Measurements from ENCODE around the gene CHCHD3.
A peak's percentile ranks its signal among the peaks of the same experiment; 100 is the strongest.

CHCHD3 gene

DNA sequence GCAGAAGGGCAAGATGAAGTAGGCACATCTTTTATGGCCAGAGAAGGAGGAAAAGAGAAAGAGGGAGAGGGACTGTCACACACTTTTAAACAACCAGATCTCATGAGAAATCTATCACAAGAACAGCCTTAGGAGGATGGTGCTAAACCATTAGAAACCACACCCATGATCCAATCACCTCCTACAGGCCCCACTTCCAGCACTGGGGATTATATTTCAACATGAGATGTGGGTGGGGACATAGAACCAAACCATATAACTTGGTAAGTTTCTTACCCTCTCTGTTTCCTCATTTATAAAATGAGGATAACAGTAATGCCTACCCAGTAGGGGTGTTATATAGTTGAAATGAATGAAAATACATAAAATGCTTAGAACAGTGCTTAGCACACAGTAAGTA lies 66.0 kb downstream of the CHCHD3 start:
- H3K4me1 Mint-ChIP-seq = peaks cover 5% of the 10 kb centered on the region
- no peak for DNase-seq
- H3K27ac Mint-ChIP-seq = no peak overlapping the region
- H3K9me3 Mint-ChIP-seq = no peaks in the 10 kb centered on the region
- no peaks in the 10 kb centered on the region for H3K27me3 Mint-ChIP-seq (ENCODE audit: low read depth, poor library complexity)
- H3K36me3 Mint-ChIP-seq (ENCODE audit: low read depth) = peaks cover 26% of the 10 kb centered on the region
- no peak for TF ChIP-seq CTCF (IDR thresholded peaks at IDR 0.05)
- H3K4me3 Mint-ChIP-seq = no peak overlapping the region

- Mint-ChIP-seq H3K27me3 (ENCODE audit: low read depth, poor library complexity) (no peaks in the 10 kb centered on the region), H3K36me3 (ENCODE audit: low read depth) (peaks cover 9% of the 10 kb centered on the region), H3K9me3 (no peaks in the 10 kb centered on the region), H3K4me1 (peaks cover 19% of the 10 kb centered on the region), H3K4me3 (no peak overlapping the region), H3K27ac (no peak overlapping the region)
- DNase-seq = no peak
- no peak for TF ChIP-seq CTCF (IDR thresholded peaks at IDR 0.05)
These were observed 70.1 kb downstream of the CHCHD3 start for GRCh38 chr7:133011746-133012145.

- peaks cover 14% of the 10 kb centered on the region for H3K4me1 Mint-ChIP-seq
- DNase-seq = no peak
- H3K27me3 Mint-ChIP-seq (ENCODE audit: low read depth, poor library complexity) = no peaks in the 10 kb centered on the region
- peak overlapping the region; percentile 44 for H3K27ac Mint-ChIP-seq
- H3K9me3 Mint-ChIP-seq = no peaks in the 10 kb centered on the region
- peaks cover 4% of the 10 kb centered on the region for H3K36me3 Mint-ChIP-seq (ENCODE audit: low read depth)
- TF ChIP-seq CTCF (IDR thresholded peaks at IDR 0.05) = no peak
- H3K4me3 Mint-ChIP-seq = no peak overlapping the region
These were observed 72.3 kb downstream of the CHCHD3 start for GRCh38 chr7:133009426-133010252.

DNA sequence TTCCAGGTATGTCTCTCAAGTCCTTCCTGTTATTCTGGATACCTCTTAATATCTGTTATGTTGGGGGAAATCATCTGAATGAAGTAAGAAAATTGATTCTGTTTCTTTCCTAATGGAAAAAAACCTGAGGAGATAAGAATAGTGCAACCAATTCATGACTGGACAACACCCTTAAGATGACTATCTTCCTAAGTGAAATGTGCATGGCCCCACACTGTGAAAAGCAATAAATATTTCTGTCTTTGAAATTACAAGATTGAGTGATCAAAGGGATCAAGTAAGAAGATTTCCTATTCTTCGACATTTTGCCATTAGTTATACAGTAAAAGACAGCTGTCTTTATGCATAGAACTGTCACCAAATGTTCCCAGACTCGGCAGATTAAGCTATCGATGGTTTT lies 73.9 kb downstream of the CHCHD3 start:
- Mint-ChIP-seq H3K27me3 (ENCODE audit: low read depth, poor library complexity) (no peaks in the 10 kb centered on the region), H3K4me3 (no peak overlapping the region), H3K27ac (no peak overlapping the region), H3K9me3 (no peaks in the 10 kb centered on the region), H3K4me1 (peaks cover 14% of the 10 kb centered on the region), H3K36me3 (ENCODE audit: low read depth) (peaks cover 9% of the 10 kb centered on the region)
- TF ChIP-seq CTCF (IDR thresholded peaks at IDR 0.05) = no peak
- no peak for DNase-seq

- peaks cover 5% of the 10 kb centered on the region for H3K36me3 Mint-ChIP-seq (ENCODE audit: low read depth)
- H3K27ac Mint-ChIP-seq = peak overlapping the region; percentile 12
- no peaks in the 10 kb centered on the region for H3K27me3 Mint-ChIP-seq (ENCODE audit: low read depth, poor library complexity)
- H3K9me3 Mint-ChIP-seq = no peaks in the 10 kb centered on the region
- TF ChIP-seq CTCF (IDR thresholded peaks at IDR 0.05) = no peak
- no peak for DNase-seq
- H3K4me1 Mint-ChIP-seq = peaks cover 5% of the 10 kb centered on the region
- no peak overlapping the region for H3K4me3 Mint-ChIP-seq
These were observed 78.6 kb downstream of the CHCHD3 start for GRCh38 chr7:133003052-133003910.
